Caco-2 (cell line): ENCODE results near the gene SFTPB. TPM values are rescaled to one million over a fixed set of nuclear protein-coding genes. Genes with fewer than 3 reads are reported as not detected.

Experiments
- BruUV-seq: library from RNA; stranded (reverse); fragments of 400-500 nt; replicated peaks from 2 replicates; lab custom pipeline; 2021; lab: Mats Ljungman, UMichigan
- CTCF ChIA-PET: fragments of 300-600 bp; sonication (Branson Sonifier 250); formaldehyde crosslinking; loops from one replicate; lab custom pipeline; 2022; ENCODE audit warnings: antibody characterized with exemption; lab: Charles Lee
- POLR2A ChIA-PET: fragments of 300-600 bp; sonication (Branson Sonifier 250); formaldehyde crosslinking; loops from one replicate; lab custom pipeline; 2022; ENCODE audit warnings: antibody characterized with exemption; lab: Charles Lee
- DNase-seq, 2 experiments: peaks; one replicate each; pipeline versions ENCODE4 v3.0.0 to v3.0.0-alpha.2; 2020 to 2022
- H3K27me3 ChIP-seq: replicated peaks from 2 replicates; pipeline ENCODE4 v1.6.0; 2011; ENCODE audit warnings: low read length; ENCODE audit not compliant: control insufficient read depth, insufficient read depth
- H3K36me3 ChIP-seq: 2 replicates; pipeline ENCODE4 v1.5.1; 2011; ENCODE audit warnings: low read length; ENCODE audit not compliant: control insufficient read depth, insufficient read depth
- H3K4me1 ChIP-seq: fragments of 250-450 bp; sonication (Bioruptor Pico); 2 replicates; pipeline ENCODE4 v1.5.1; 2020; ENCODE audit warnings: mild to moderate bottlenecking
- H3K4me3 ChIP-seq: 2 replicates; pipeline ENCODE4 v1.5.1; 2011; ENCODE audit warnings: low read depth, mild to moderate bottlenecking, control low read depth, low read length
- H3K9me3 ChIP-seq: fragments of 250-450 bp; sonication (Bioruptor Pico); 2 replicates; pipeline ENCODE4 v1.5.1; 2020; ENCODE audit warnings: mild to moderate bottlenecking, moderate library complexity
- H3K27ac Mint-ChIP-seq: one replicate; pipeline ENCODE4 v1.8.0; 2022; ENCODE audit warnings: mixed read lengths; ENCODE audit not compliant: unreplicated experiment
- H3K27me3 Mint-ChIP-seq: one replicate; pipeline ENCODE4 v1.8.0; 2022; ENCODE audit warnings: mixed read lengths; ENCODE audit not compliant: insufficient read depth, unreplicated experiment
- H3K36me3 Mint-ChIP-seq: one replicate; pipeline ENCODE4 v1.8.0; 2022; ENCODE audit warnings: mild to moderate bottlenecking, mixed read lengths; ENCODE audit not compliant: insufficient read depth, unreplicated experiment
- H3K4me1 Mint-ChIP-seq: one replicate; pipeline ENCODE4 v1.8.0; 2022; ENCODE audit warnings: low read depth, mixed read lengths; ENCODE audit not compliant: unreplicated experiment
- H3K4me3 Mint-ChIP-seq: one replicate; pipeline ENCODE4 v1.8.0; 2022; ENCODE audit warnings: mild to moderate bottlenecking, moderate library complexity, mixed read lengths; ENCODE audit not compliant: unreplicated experiment
- H3K9me3 Mint-ChIP-seq: one replicate; pipeline ENCODE4 v1.8.0; 2022; ENCODE audit warnings: mixed read lengths; ENCODE audit not compliant: unreplicated experiment
- CTCF ChIP-seq, 2 experiments: fragments of 200-600 bp in 1 of 2; IDR thresholded peaks; 1 replicate in 1 of 2; 2 replicates in 1 of 2; pipeline versions ENCODE4 v1.5.1 to v1.8.0; 2011 to 2022; ENCODE audit warnings: antibody characterized with exemption in 1 of 2, control low read depth in 1 of 2, inconsistent platforms in 1 of 2, low read depth in 1 of 2, low read length in 1 of 2, mild to moderate bottlenecking in 1 of 2, moderate library complexity in 1 of 2; ENCODE audit not compliant: insufficient read depth in 1 of 2, severe bottlenecking in 1 of 2, unreplicated experiment in 1 of 2
- intact Hi-C: fragments of 100-400 bp; cut with micrococcal nuclease; formaldehyde crosslinking; loops from one replicate; pipeline ENCODE4 v1.10.0; 2022; ENCODE audit not compliant: unreplicated experiment
- total RNA-seq: library from RNA; stranded (reverse); gene quantifications from 2 replicates; pipeline ENCODE4 v1.2.3, GENCODE V29; 2022

The SFTPB gene
- total RNA-seq, 1 experiment from 2014 or later, result not detected

DNA sequence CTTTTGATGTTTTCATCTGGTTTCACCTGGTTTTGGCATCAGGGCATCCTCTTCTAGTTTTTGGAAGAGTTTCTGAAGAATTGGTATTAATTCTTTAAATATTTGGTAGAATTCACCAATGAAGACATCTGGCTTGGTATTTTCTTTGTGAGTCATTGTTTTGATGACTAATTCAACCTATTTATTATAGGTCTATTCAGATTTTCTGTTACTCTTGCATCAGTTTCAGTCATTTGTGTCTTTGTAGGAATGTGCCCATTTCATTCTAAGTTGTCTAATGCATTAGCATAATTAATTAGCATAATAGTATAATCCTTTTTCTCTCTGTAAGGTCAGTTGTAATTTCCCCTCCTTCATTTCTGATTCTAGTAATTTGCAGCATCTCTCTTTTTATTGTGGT lies 34.2 kb upstream of the SFTPB start:
- Histone ChIP-seq H3K36me3 (no peaks in the 10 kb centered on the region), H3K4me1 (no peaks in the 10 kb centered on the region), H3K9me3 (no peaks in the 10 kb centered on the region), H3K27me3 (no peaks in the 10 kb centered on the region), H3K4me3 (no peak overlapping the region)
- POLR2A ChIA-PET, result no interaction called here
- intact Hi-C loops, result no loop called here
- Mint-ChIP-seq H3K4me1 (no peaks in the 10 kb centered on the region), H3K4me3 (no peak overlapping the region), H3K36me3 (no peaks in the 10 kb centered on the region), H3K9me3 (no peaks in the 10 kb centered on the region), H3K27ac (no peak overlapping the region), H3K27me3 (peaks cover 18% of the 10 kb centered on the region)
- CTCF ChIA-PET, result no interaction called here
- no peak for DNase-seq
- no TSS peak for BruUV-seq
- TF ChIP-seq CTCF (IDR thresholded peaks at IDR 0.05; ENCODE audit: insufficient read depth in 1 of 2, low read depth in 1 of 2, low read length in 1 of 2, severe bottlenecking in 1 of 2, unreplicated experiment in 1 of 2), result no peak

GRCh38 chr2:85699325-85699724 lies 31.3 kb upstream of the SFTPB start:
- H3K27me3 Mint-ChIP-seq, result peaks cover 15% of the 10 kb centered on the region
- intact Hi-C loops, result no loop called here
- no peaks in the 10 kb centered on the region for H3K9me3 Mint-ChIP-seq
- ChIA-PET POLR2A (no interaction called here), CTCF (no interaction called here)
- no TSS peak for BruUV-seq
- H3K4me3 Mint-ChIP-seq, result no peak overlapping the region
- H3K27ac Mint-ChIP-seq, result no peak overlapping the region
- Histone ChIP-seq H3K36me3 (no peaks in the 10 kb centered on the region), H3K9me3 (no peaks in the 10 kb centered on the region), H3K27me3 (no peaks in the 10 kb centered on the region), H3K4me3 (no peak overlapping the region), H3K4me1 (peaks cover 5% of the 10 kb centered on the region)
- no peak for TF ChIP-seq CTCF (IDR thresholded peaks at IDR 0.05; ENCODE audit: insufficient read depth in 1 of 2, low read depth in 1 of 2, low read length in 1 of 2, severe bottlenecking in 1 of 2, unreplicated experiment in 1 of 2)
- peaks cover 7% of the 10 kb centered on the region for H3K4me1 Mint-ChIP-seq
- no peak for DNase-seq
- no peaks in the 10 kb centered on the region for H3K36me3 Mint-ChIP-seq

DNA sequence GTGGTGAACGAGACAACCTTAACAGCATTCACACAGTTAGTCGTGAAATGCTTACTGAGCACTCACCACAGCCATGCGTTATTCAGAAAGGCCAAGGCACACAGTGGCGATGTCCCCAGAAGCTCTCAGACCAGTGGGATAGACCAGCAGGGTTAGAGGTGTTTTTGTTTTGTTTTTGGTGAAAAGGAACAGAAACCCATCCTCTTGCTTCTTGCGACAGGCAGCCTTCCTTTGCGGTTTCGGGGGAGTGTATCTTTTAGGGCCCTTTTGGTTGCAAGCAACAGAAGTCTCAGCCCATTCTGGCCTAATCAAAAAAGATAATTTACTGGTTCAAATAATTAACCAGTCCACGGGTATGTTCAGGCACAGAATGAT lies 30.9 kb upstream of the SFTPB start:
- DNase-seq, result no peak
- Histone ChIP-seq H3K36me3 (no peaks in the 10 kb centered on the region), H3K27me3 (no peaks in the 10 kb centered on the region), H3K4me1 (peaks cover 5% of the 10 kb centered on the region), H3K4me3 (no peak overlapping the region), H3K9me3 (no peaks in the 10 kb centered on the region)
- intact Hi-C loops, result no loop called here
- H3K27ac Mint-ChIP-seq, result no peak overlapping the region
- H3K4me1 Mint-ChIP-seq, result peaks cover 7% of the 10 kb centered on the region
- peaks cover 12% of the 10 kb centered on the region for H3K27me3 Mint-ChIP-seq
- POLR2A ChIA-PET, result no interaction called here
- no TSS peak for BruUV-seq
- no peaks in the 10 kb centered on the region for H3K9me3 Mint-ChIP-seq
- CTCF ChIA-PET, result no interaction called here
- H3K4me3 Mint-ChIP-seq, result no peak overlapping the region
- H3K36me3 Mint-ChIP-seq, result no peaks in the 10 kb centered on the region
- no peak for TF ChIP-seq CTCF (IDR thresholded peaks at IDR 0.05; ENCODE audit: insufficient read depth in 1 of 2, low read depth in 1 of 2, low read length in 1 of 2, severe bottlenecking in 1 of 2, unreplicated experiment in 1 of 2)
